Spleen (tissue), 11 donors: ENCODE measurements around the gene CNTNAP2. TPM values are rescaled to one million over a fixed set of nuclear protein-coding genes. Genes with fewer than 3 reads are reported as not detected.

Experiments
- DNase-seq: peaks from one replicate; pipeline ENCODE4 v3.0.0-alpha.2; 2020
- H3K27ac ChIP-seq, 8 donors: fragments of 200-600 bp; sonication (generic) in 7 of 8; 1 replicate in 4 of 8; 2 replicates in 4 of 8; pipeline versions ENCODE4 v1.5.0 to v1.8.0; 2016 to 2021; ENCODE audit warnings: inconsistent platforms in 4 of 8, mild to moderate bottlenecking in 4 of 8, moderate library complexity in 1 of 8
- H3K27me3 ChIP-seq, 7 donors: fragments of 200-600 bp; sonication (generic) in 6 of 7; replicated peaks in 1 of 7; 1 replicate in 4 of 7; 2 replicates in 3 of 7; pipeline versions ENCODE4 v1.5.0 to v1.8.0; 2016 to 2021; ENCODE audit warnings: inconsistent platforms in 3 of 7, mild to moderate bottlenecking in 1 of 7
- H3K36me3 ChIP-seq, 6 donors: fragments of 200-600 bp; sonication (generic) in 5 of 6; 1 replicate in 4 of 6; 2 replicates in 2 of 6; pipeline versions ENCODE4 v1.5.0 to v1.8.0; 2016 to 2021; ENCODE audit warnings: inconsistent platforms in 2 of 6
- H3K4me1 ChIP-seq, 6 donors: fragments of 200-600 bp; sonication (generic) in 5 of 6; 1 replicate in 3 of 6; 2 replicates in 3 of 6; pipeline versions ENCODE4 v1.5.0 to v1.8.0; 2016 to 2021; ENCODE audit warnings: inconsistent platforms in 3 of 6
- H3K4me3 ChIP-seq, 8 donors: fragments of 200-600 bp; sonication (generic) in 7 of 8; 1 replicate in 4 of 8; 2 replicates in 4 of 8; pipeline versions ENCODE4 v1.5.0 to v1.8.0; 2016 to 2021; ENCODE audit warnings: inconsistent platforms in 4 of 8, mild to moderate bottlenecking in 4 of 8, moderate library complexity in 2 of 8
- H3K9me3 ChIP-seq, 8 donors: fragments of 200-600 bp; sonication (generic) in 7 of 8; 1 replicate in 4 of 8; 2 replicates in 4 of 8; pipeline versions ENCODE4 v1.5.0 to v1.8.0; 2016 to 2021; ENCODE audit warnings: inconsistent platforms in 4 of 8
- CTCF ChIP-seq, 11 experiments: fragments of 200-600 bp in 7 of 11; fragments of 450-650 bp in 4 of 11; sonication (generic) in 4 of 11; IDR thresholded peaks in 8 of 11; conservative IDR thresholded peaks in 3 of 11; 1 replicate in 7 of 11; 2 replicates in 4 of 11; pipeline versions ENCODE4 v1.4.0 to v1.8.0; 2016 to 2021; ENCODE audit warnings: antibody characterized with exemption in 11 of 11, inconsistent platforms in 4 of 11, mild to moderate bottlenecking in 1 of 11
- POLR2A ChIP-seq, 3 donors: fragments of 450-650 bp; IDR thresholded peaks; one replicate each; pipeline ENCODE4 v1.5.1; 2017; ENCODE audit warnings: antibody characterized with exemption in 3 of 3, mild to moderate bottlenecking in 1 of 3
- POLR2AphosphoS5 ChIP-seq, 3 donors: sonication (generic); formaldehyde crosslinking; IDR thresholded peaks; one replicate each; pipeline ENCODE4 v1.5.1; 2017; ENCODE audit warnings: antibody characterized with exemption in 3 of 3
- WGBS, 5 donors: extraction: QIAGEN DNeasy Blood & Tissue Kit in 3 of 5; methylation state at CpG; one replicate each; pipeline versions ENCODE4 v1.1.5 to v1.1.7; 2013 to 2018; 5-methylcytosine and 5-hydroxymethylcytosine counted together
- intact Hi-C: fragments of 100-400 bp; cut with DNase I; formaldehyde crosslinking; loops from one replicate; pipeline ENCODE4 v1.15.0; 2023; ENCODE audit warnings: low total_unique reads
- polyA plus RNA-seq, 3 donors: library from polyadenylated mRNA; stranded (reverse); fragments of 200-250 nt; gene quantifications; one replicate each; pipeline ENCODE4 v1.2.1, GENCODE V29; 2013
- total RNA-seq, 7 donors: library from RNA; depleted of rRNA in 3 of 7; stranded (reverse); fragments of >200 nt in 3 of 7; fragmentation: NEBNext Ultra II Directional in 4 of 7; extraction: Animal tissue kit (Norgen Biotek cat#: 25700) in 4 of 7; gene quantifications; one replicate each; pipeline versions ENCODE4 v1.1.0 to v1.2.1, GENCODE V29; 2016 to 2021
- donor health status: healthy with polysubstance abuse.
- donor health status: DM: no; HTN: no; CAD: no; lungs with moderate emphysema.
- donor health status: DM: no; HTN: no; CAD: no.
- donor health status: Bipolar disorder and iron deficiency.
- donor health status: healthy.
- donor health status: DM: no; HTN: no; CAD: no.
- donor health status: DM: yes; HTN: yes; CAD: no.

CNTNAP2 gene
- total and polyA plus RNA-seq, 10 donors, result 0.13 to 2.0 (median 0.82) TPM

GRCh38 chr7:147413557-147413870 lies 1296.9 kb downstream of the CNTNAP2 start:
- peaks cover 0 to 6% (median 0%) of the 10 kb centered on the region in 8 donors for H3K9me3 ChIP-seq
- H3K27ac ChIP-seq, result peak overlapping the region in 1 of 8 donors; percentile 10
- no peaks in the 10 kb centered on the region for H3K27me3 ChIP-seq
- no peaks in the 10 kb centered on the region for H3K36me3 ChIP-seq
- DNase-seq, result no peak
- H3K4me1 ChIP-seq, result no peaks in the 10 kb centered on the region
- H3K4me3 ChIP-seq, result no peak overlapping the region
- intact Hi-C loops, result no loop called here
- TF ChIP-seq POLR2A (IDR thresholded peaks at IDR 0.05) (no peak), POLR2AphosphoS5 (IDR thresholded peaks at IDR 0.05) (no peak), CTCF (IDR thresholded peaks at IDR 0.05 in 8 of 11, conservative IDR thresholded peaks at IDR 0.05 in 3 of 11) (no peak)

- Histone ChIP-seq H3K4me1 (no peaks in the 10 kb centered on the region), H3K36me3 (no peaks in the 10 kb centered on the region), H3K9me3 (peaks cover 0 to 4% (median 0%) of the 10 kb centered on the region in 8 donors), H3K4me3 (no peak overlapping the region), H3K27me3 (no peaks in the 10 kb centered on the region), H3K27ac (no peak overlapping the region)
- WGBS, 5 donors, result 87 to 95% (median 91%) methylated on average over 1 of the region's 1 CpG
- no peak for TF ChIP-seq POLR2AphosphoS5 (IDR thresholded peaks at IDR 0.05)
- no peak for DNase-seq
- intact Hi-C loops, result no loop called here
These were observed 1299.4 kb downstream of the CNTNAP2 start for GRCh38 chr7:147415991-147416390.

- Histone ChIP-seq H3K4me1 (no peaks in the 10 kb centered on the region), H3K4me3 (no peak overlapping the region), H3K36me3 (no peaks in the 10 kb centered on the region), H3K27me3 (no peaks in the 10 kb centered on the region), H3K9me3 (peaks cover 0 to 4% (median 0%) of the 10 kb centered on the region in 8 donors), H3K27ac (no peak overlapping the region)
- WGBS, 5 donors, result 76 to 92% (median 83%) methylated on average over 3 of the region's 3 CpGs
- TF ChIP-seq CTCF (IDR thresholded peaks at IDR 0.05 in 8 of 11, conservative IDR thresholded peaks at IDR 0.05 in 3 of 11), result no peak
- TF ChIP-seq POLR2A (IDR thresholded peaks at IDR 0.05), result no peak
- no peak for TF ChIP-seq POLR2AphosphoS5 (IDR thresholded peaks at IDR 0.05)
- intact Hi-C loops, result no loop called here
- no peak for DNase-seq
These were observed 1302.4 kb downstream of the CNTNAP2 start for GRCh38 chr7:147418966-147419365.

GRCh38 chr7:147423875-147424274 lies 1307.3 kb downstream of the CNTNAP2 start:
- peaks cover 0 to 12% (median under 1%) of the 10 kb centered on the region in 8 donors for H3K9me3 ChIP-seq
- H3K27ac ChIP-seq, result no peak overlapping the region
- H3K4me3 ChIP-seq, result no peak overlapping the region
- no peak for DNase-seq
- no peaks in the 10 kb centered on the region for H3K27me3 ChIP-seq
- TF ChIP-seq POLR2AphosphoS5 (IDR thresholded peaks at IDR 0.05) (no peak), POLR2A (IDR thresholded peaks at IDR 0.05) (no peak), CTCF (IDR thresholded peaks at IDR 0.05 in 8 of 11, conservative IDR thresholded peaks at IDR 0.05 in 3 of 11) (no peak)
- intact Hi-C loops, result no loop called here
- H3K4me1 ChIP-seq, result no peaks in the 10 kb centered on the region
- 77 to 85% (median 81%) methylated on average over 1 of the region's 1 CpG for WGBS, 5 donors
- no peaks in the 10 kb centered on the region for H3K36me3 ChIP-seq

GRCh38 chr7:147428075-147428474 lies 1311.5 kb downstream of the CNTNAP2 start:
- no peaks in the 10 kb centered on the region for H3K36me3 ChIP-seq
- WGBS, 5 donors, result 88 to 96% (median 95%) methylated on average over 1 of the region's 1 CpG

More at GRCh38 chr7:147428075-147428474, 1311.5 kb downstream of the CNTNAP2 start:
- intact Hi-C loops, result no loop called here
- Histone ChIP-seq H3K4me3 (no peak overlapping the region), H3K27me3 (no peaks in the 10 kb centered on the region), H3K4me1 (no peaks in the 10 kb centered on the region), H3K9me3 (peaks cover 0 to 15% (median 6%) of the 10 kb centered on the region in 8 donors), H3K27ac (no peak overlapping the region)
- no peak for TF ChIP-seq POLR2AphosphoS5 (IDR thresholded peaks at IDR 0.05)
- TF ChIP-seq POLR2A (IDR thresholded peaks at IDR 0.05), result no peak
- TF ChIP-seq CTCF (IDR thresholded peaks at IDR 0.05 in 8 of 11, conservative IDR thresholded peaks at IDR 0.05 in 3 of 11), result no peak
- no peak for DNase-seq
